ENCODE measurements around the gene CSGALNACT2.

GRCh38 chr10:43131906-43132305 lies 6.3 kb upstream of the CSGALNACT2 start:
- no peak for TF ChIP-seq CTCF (IDR thresholded peaks at IDR 0.05)
- TF ChIP-seq POLR2A (IDR thresholded peaks at IDR 0.05), result no peak

Data from thyroid gland (tissue), 4 donors.